ENCODE measurements around the gene ARHGEF7. TPM values are rescaled to one million over a fixed set of nuclear protein-coding genes. Genes with fewer than 3 reads are reported as not detected.

Gene ARHGEF7
- total RNA-seq, 2 donors from 2014 or later: 46.7 to 50.7 TPM

DNA sequence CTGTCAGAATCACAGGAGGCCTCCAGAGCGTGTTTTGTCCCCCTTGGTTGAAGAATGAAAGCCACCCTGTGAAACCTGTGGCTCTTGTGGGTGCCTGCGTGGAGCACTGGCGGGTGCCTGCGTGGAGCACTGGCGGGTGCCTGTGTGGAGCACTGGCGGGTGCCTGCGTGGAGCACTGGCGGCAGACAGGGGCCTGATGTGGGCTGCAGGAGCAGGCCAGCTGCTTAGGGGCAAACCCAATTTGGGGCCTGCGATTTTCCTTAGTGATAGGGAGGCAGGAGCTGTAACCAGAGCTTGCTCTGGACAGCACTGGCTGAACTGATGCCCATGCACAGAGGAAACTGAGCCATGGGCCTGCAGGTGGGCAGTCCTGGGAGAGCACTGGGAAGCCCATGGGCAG is 24.3 kb downstream of the ARHGEF7 start:
- TF ChIP-seq, protein P1, sequence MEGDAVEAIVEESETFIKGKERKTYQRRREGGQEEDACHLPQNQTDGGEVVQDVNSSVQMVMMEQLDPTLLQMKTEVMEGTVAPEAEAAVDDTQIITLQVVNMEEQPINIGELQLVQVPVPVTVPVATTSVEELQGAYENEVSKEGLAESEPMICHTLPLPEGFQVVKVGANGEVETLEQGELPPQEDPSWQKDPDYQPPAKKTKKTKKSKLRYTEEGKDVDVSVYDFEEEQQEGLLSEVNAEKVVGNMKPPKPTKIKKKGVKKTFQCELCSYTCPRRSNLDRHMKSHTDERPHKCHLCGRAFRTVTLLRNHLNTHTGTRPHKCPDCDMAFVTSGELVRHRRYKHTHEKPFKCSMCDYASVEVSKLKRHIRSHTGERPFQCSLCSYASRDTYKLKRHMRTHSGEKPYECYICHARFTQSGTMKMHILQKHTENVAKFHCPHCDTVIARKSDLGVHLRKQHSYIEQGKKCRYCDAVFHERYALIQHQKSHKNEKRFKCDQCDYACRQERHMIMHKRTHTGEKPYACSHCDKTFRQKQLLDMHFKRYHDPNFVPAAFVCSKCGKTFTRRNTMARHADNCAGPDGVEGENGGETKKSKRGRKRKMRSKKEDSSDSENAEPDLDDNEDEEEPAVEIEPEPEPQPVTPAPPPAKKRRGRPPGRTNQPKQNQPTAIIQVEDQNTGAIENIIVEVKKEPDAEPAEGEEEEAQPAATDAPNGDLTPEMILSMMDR (IDR thresholded peaks at IDR 0.05): no peak
- no peak overlapping the region for H3K27ac ChIP-seq
- no peaks in the 10 kb centered on the region for H3K36me3 ChIP-seq
- no peak overlapping the region for H3K4me3 ChIP-seq
- DNase-seq: no peak
- intact Hi-C loops (cut with DNase I): no loop called here
- no peaks in the 10 kb centered on the region for H3K27me3 ChIP-seq
- H3K4me1 ChIP-seq: no peaks in the 10 kb centered on the region
- no peaks in the 10 kb centered on the region for H3K9me3 ChIP-seq
- H3K9ac ChIP-seq (ENCODE audit: low read depth in 2 of 2, low read length in 2 of 2): no peak overlapping the region

DNA sequence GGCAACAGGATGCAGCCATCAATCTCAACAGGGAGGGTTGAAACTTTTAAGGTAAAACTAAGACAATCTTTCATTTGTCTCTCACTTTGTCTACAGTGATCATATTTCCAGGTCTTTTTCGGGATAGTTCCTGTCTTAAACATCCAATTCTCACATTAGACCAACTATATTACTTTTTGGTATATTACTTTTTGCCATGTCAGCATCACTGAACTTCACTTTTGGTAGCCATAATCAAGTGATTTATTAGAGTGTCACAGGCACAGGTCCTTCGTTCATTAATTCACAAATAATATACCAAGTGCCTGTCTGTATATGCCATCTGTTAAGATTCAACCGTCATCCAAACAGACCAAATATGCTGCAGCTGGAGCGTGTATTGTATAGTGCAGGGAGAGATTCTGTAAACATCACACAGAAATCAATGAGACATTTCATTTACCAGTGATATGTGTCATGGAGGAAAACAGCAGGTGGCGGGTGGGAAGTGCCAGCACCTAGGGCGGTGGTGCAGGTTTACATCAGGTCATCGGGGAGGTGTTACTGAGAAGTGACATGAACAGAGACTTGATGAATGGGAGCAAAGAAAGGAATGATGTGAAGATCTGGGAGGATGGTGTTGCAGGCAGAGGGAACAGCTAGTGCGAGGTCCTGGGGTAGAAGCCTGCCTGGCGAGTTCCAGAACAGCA is 24.9 kb downstream of the ARHGEF7 start:
- Histone ChIP-seq H3K27me3 (no peaks in the 10 kb centered on the region), H3K36me3 (no peaks in the 10 kb centered on the region), H3K9ac (ENCODE audit: low read depth in 2 of 2, low read length in 2 of 2) (no peak overlapping the region), H3K4me3 (no peak overlapping the region), H3K9me3 (no peaks in the 10 kb centered on the region), H3K27ac (no peak overlapping the region), H3K4me1 (no peaks in the 10 kb centered on the region)
- DNase-seq: no peak
- TF ChIP-seq, protein P1 (IDR thresholded peaks at IDR 0.05): no peak
- intact Hi-C loops (cut with DNase I): no loop called here

GRCh38 chr13:111140562-111141105 is 25.5 kb downstream of the ARHGEF7 start:
- TF ChIP-seq, protein P1 (IDR thresholded peaks at IDR 0.05): no peak
- no peak for DNase-seq
- Histone ChIP-seq H3K4me1 (no peaks in the 10 kb centered on the region), H3K27ac (no peak overlapping the region), H3K36me3 (no peaks in the 10 kb centered on the region), H3K4me3 (no peak overlapping the region), H3K9ac (ENCODE audit: low read depth in 2 of 2, low read length in 2 of 2) (no peak overlapping the region), H3K9me3 (no peaks in the 10 kb centered on the region), H3K27me3 (no peaks in the 10 kb centered on the region)
- intact Hi-C loops (cut with DNase I): no loop called here

DNA sequence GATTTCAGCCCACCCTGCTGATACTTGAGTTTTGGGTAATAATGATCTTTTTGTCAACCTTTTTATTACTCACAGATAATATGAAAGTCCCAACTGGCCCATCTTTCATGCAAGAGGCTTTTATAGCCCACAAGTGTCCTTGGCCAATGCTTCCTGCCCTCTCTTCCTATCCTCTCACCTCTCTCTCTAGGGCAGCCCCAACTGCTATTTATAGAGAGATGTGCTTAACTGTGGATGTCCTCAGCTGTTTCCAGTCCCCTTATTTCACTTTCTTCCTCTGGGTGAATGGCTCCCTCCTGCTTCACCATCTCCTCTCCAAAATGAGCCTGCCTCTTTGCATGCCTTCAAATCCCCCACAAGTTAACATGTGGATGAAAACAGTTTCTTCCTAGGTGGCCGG is 27.4 kb downstream of the ARHGEF7 start:
- TF ChIP-seq, protein P1 (IDR thresholded peaks at IDR 0.05): no peak
- Histone ChIP-seq H3K36me3 (no peaks in the 10 kb centered on the region), H3K9ac (ENCODE audit: low read depth in 2 of 2, low read length in 2 of 2) (no peak overlapping the region), H3K27ac (no peak overlapping the region), H3K9me3 (no peaks in the 10 kb centered on the region), H3K4me1 (no peaks in the 10 kb centered on the region), H3K27me3 (no peaks in the 10 kb centered on the region), H3K4me3 (no peak overlapping the region)
- intact Hi-C loops (cut with DNase I): no loop called here
- no peak for DNase-seq

DNA sequence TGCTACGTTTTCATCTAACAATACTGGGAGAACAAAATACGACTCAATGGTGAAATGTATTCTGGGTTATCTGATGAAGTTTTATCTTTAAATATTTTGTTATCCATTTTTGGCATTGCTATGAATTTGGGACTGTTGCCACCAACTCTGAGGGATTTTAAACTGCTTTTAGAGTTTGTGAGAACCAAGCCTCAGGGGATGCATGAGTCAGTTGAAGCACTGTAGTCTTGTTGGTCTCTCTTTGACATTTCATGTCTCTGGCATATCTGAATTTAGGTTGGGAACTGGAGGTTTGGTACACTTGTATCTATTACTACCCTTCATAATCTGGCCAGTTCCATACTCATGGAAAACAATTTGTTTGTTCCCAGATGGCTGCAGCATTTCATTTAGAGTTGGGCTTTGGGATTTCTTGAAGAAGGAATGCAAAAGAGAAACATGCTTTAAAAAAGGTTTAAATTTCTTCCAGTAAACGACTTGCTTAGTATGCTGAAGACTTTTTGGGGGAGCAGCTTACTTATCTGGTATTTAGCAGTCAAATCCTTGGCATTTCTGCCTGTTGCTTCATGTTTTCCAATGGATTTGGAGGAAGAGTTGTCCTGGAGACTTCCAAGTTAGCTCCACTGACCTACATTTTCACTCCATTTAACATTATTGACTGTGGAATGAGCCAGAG is 28.9 kb downstream of the ARHGEF7 start:
- Histone ChIP-seq H3K27me3 (no peaks in the 10 kb centered on the region), H3K4me3 (no peak overlapping the region), H3K9me3 (no peaks in the 10 kb centered on the region), H3K4me1 (no peaks in the 10 kb centered on the region), H3K36me3 (no peaks in the 10 kb centered on the region), H3K27ac (no peak overlapping the region), H3K9ac (ENCODE audit: low read depth in 2 of 2, low read length in 2 of 2) (no peak overlapping the region)
- TF ChIP-seq, protein P1 (IDR thresholded peaks at IDR 0.05): no peak
- intact Hi-C loops (cut with DNase I): no loop called here
- DNase-seq: no peak
